Activated naive CD8-positive, alpha-beta T cell treated with anti-CD3 and anti-CD28 coated beads for 36 hours (primary cell): ENCODE measurements around the gene PAPSS1. TPM values are rescaled to one million over a fixed set of nuclear protein-coding genes. Genes with fewer than 3 reads are reported as not detected.

Source experiments
- DNase-seq: peaks from one replicate; pipeline ENCODE4 v3.0.0; 2021
- H3K27ac Mint-ChIP-seq: one replicate; pipeline ENCODE4 v1.8.0; 2022; ENCODE audit warnings: mild to moderate bottlenecking, moderate library complexity, mixed read lengths
- H3K27me3 Mint-ChIP-seq: one replicate; pipeline ENCODE4 v1.8.0; 2022; ENCODE audit warnings: mild to moderate bottlenecking, mixed read lengths
- H3K36me3 Mint-ChIP-seq: one replicate; pipeline ENCODE4 v1.8.0; 2021; ENCODE audit warnings: mild to moderate bottlenecking, mixed read lengths
- H3K4me1 Mint-ChIP-seq: one replicate; pipeline ENCODE4 v1.8.0; 2021; ENCODE audit warnings: mixed read lengths
- H3K4me3 Mint-ChIP-seq: one replicate; pipeline ENCODE4 v1.8.0; 2022; ENCODE audit warnings: mild to moderate bottlenecking, moderate library complexity, mixed read lengths
- H3K9me3 Mint-ChIP-seq: one replicate; pipeline ENCODE4 v1.8.0; 2022; ENCODE audit warnings: mixed read lengths
- total RNA-seq, 2 experiments: library from RNA; stranded (reverse); gene quantifications; one replicate each; pipeline ENCODE4 v1.2.3, GENCODE V29; 2021

PAPSS1 gene
- total RNA-seq: 10 to 100 TPM; 26.3 to 26.6 TPM

DNA sequence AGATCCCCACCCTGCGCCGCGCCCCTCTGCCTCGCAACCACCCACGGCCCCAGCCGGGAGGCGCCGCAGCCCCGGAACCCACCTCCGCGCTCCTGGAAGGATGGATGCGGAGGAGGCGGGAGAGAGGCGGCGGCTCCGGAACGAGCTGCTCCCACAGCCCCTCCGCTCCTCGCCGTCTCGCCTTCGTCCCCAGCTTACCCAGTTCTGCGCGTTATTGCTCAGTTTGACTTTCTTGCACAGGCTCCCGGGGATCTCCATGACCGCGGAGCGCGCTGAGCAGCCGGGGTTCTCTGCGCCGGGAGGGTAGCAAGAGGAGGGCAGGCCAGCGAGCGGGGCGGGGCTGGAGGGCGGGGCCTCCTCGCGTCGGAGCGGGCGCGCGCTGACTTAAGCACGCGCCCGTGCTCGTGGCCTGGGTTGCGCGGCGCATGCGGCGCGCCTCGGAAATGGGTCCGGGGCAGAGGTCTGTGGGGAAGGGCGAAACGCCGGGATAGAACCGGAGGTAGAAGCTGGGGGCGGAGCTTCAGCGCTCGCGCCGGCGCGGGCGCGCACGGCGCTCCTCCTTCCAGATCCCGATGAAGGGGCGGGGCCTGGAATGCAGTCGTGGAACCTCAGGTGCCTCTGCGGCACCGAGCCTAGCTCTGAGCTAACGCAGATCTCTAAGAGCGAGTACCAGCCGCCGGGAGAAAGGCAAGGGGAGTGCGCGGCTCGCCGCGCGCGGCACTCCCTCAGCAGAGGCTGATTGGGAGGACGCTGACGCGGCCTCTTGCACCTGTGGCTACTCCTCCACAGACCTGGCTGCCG is at the start of gene PAPSS1:
TSS of gene PAPSS1 (minus strand) at position 313 of the 801 bp plus-strand sequence. CDS start at position 258, 55 bp downstream.
- DNase-seq: peak; percentile 95
- Mint-ChIP-seq H3K9me3 (no peaks in the 10 kb centered on the region), H3K4me1 (peaks cover 31% of the 10 kb centered on the region), H3K36me3 (peaks cover 3% of the 10 kb centered on the region), H3K27me3 (no peaks in the 10 kb centered on the region), H3K4me3 (peak within 1 kb of the TSS; percentile 92), H3K27ac (peak within 1 kb of the TSS; percentile 91)

DNA sequence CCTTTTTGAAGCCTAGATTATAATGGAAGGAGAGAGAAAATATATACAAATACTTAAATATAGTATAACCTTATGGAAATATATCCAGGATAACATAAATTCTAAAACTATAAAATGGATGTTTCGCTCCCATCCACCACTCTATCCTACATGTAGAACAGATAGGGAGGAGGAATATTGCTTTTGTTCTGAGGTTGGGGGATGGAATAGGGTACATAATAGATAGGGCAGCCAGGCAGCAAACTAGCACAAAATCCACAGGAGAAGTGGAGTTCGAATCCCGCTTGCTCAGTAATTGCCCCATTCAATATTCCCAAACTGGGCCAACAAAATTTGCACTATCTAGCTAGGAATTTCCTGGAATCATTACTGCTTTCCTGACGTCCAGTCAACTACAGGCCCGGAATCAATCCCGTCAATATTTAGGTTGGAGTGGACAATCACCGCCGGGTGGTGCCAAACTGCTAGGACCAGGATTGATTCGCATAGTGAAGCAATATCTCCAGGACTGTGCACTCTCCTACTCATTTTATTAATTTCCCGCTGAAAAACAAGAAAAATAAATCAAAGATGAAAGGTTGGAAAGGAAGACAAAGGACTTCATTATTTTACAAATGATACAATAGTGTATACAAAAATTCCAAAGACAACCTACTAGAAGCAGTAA is 40.4 kb upstream of the PAPSS1 start:
- no peaks in the 10 kb centered on the region for H3K9me3 Mint-ChIP-seq
- no peak overlapping the region for H3K27ac Mint-ChIP-seq
- H3K36me3 Mint-ChIP-seq: no peaks in the 10 kb centered on the region
- DNase-seq: no peak
- peaks cover 4% of the 10 kb centered on the region for H3K4me1 Mint-ChIP-seq
- peaks cover 20% of the 10 kb centered on the region for H3K27me3 Mint-ChIP-seq
- no peak overlapping the region for H3K4me3 Mint-ChIP-seq

DNA sequence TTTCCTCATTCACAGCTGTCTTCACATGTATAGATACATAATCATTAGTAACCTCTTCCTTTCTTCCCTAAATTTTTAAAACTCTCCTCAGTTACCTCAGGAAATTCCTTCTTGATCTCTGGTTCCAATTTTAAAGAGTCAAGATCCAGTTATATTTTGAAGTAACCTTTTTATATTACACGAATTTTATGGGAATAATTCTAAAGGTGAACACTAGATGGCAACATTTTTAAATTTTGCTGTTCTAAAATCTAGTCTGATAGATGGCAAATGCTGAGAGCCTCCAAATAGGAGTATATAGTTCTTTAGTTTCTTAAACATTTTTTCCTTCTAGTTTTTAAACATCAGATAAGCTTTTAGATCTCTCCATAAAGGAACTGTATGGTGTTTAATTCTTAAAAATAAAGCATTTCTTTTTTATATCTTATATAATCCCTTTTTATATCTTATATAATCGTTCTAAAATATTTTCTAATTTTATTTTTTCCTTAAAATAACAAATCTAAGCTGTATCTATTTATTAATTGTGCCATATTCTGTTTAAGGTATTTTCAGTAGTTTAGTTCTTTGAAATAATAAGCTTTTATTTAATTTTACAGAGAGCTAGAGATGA is 37.9 kb upstream of the PAPSS1 start:
- H3K9me3 Mint-ChIP-seq: no peaks in the 10 kb centered on the region
- peaks cover 16% of the 10 kb centered on the region for H3K27me3 Mint-ChIP-seq
- no peak overlapping the region for H3K4me3 Mint-ChIP-seq
- no peak overlapping the region for H3K27ac Mint-ChIP-seq
- no peak for DNase-seq
- H3K36me3 Mint-ChIP-seq: no peaks in the 10 kb centered on the region
- peaks cover 4% of the 10 kb centered on the region for H3K4me1 Mint-ChIP-seq

GRCh38 chr4:107757283-107757682 is 37.2 kb upstream of the PAPSS1 start:
- H3K36me3 Mint-ChIP-seq: no peaks in the 10 kb centered on the region
- H3K4me3 Mint-ChIP-seq: no peak overlapping the region
- no peaks in the 10 kb centered on the region for H3K9me3 Mint-ChIP-seq
- no peak for DNase-seq
- peaks cover 4% of the 10 kb centered on the region for H3K4me1 Mint-ChIP-seq
- H3K27ac Mint-ChIP-seq: no peak overlapping the region
- peaks cover 16% of the 10 kb centered on the region for H3K27me3 Mint-ChIP-seq

DNA sequence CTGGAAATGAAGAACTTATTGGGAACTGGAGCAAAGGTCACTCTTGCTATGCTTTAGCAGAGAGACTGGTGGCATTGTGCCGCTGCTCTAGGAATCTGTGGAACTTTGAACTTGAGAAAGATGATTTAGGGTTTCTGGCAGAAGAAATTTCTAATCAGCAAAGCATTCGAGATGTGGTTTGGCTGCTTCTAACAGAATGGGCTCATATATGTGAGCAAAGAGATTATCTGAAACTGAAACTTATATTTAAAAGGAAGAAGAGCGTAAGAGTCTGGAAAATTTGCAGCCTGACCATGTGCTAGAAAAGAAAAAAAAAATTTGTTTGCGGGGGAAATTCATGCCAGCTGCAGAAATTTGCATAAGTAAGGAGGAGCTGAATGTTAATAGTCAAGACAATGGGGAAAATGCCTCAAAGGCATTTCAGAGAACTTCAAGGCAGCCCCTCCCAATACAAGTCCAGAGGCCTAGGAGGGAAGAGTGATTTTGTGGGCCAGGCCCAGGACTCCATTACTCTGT is 35.9 kb upstream of the PAPSS1 start:
- Mint-ChIP-seq H3K4me3 (no peak overlapping the region), H3K4me1 (peaks cover 4% of the 10 kb centered on the region), H3K27me3 (peaks cover 12% of the 10 kb centered on the region), H3K9me3 (no peaks in the 10 kb centered on the region), H3K27ac (no peak overlapping the region), H3K36me3 (no peaks in the 10 kb centered on the region)
- no peak for DNase-seq

GRCh38 chr4:107751670-107752069 is 31.6 kb upstream of the PAPSS1 start:
- Mint-ChIP-seq H3K9me3 (no peaks in the 10 kb centered on the region), H3K27me3 (peaks cover 37% of the 10 kb centered on the region), H3K27ac (no peak overlapping the region), H3K4me1 (peaks cover 4% of the 10 kb centered on the region), H3K36me3 (no peaks in the 10 kb centered on the region), H3K4me3 (no peak overlapping the region)
- no peak for DNase-seq

DNA sequence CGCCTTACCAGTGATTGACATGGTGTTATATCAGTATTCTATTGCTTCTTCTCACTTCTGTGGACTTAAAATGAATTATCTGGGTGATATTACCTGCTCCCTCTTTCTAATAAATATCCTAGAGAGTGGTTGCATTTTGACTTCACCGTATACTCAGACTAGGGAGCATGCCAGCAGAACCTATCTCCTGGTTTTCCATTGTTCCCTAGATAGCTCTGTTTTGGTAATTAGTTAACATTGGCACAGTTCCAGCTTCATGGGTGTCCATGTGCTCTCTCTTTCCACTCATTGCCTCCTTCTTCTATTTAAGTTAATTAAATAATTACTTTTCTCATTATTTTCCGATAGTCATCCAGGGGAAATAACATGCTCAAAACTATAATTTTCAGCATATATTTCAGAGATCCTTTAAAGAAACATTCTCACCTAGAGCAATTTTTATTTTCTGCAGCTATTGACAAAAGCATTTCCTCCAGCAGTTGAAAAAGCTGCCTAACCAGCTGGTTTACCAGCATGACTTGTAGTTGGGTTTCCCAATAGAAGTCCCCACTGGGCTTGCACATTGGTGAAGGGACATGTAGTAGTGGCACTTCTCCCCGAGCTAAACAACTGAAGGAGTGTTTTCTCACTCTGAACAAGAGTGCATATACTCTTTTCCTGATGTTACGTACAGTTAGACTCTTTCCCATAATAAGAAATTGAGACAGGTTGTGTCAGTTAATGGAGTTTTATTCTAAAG is 27.9 kb upstream of the PAPSS1 start:
- peaks cover 6% of the 10 kb centered on the region for H3K4me1 Mint-ChIP-seq
- peaks cover 2% of the 10 kb centered on the region for H3K9me3 Mint-ChIP-seq
- no peak overlapping the region for H3K27ac Mint-ChIP-seq
- no peak overlapping the region for H3K4me3 Mint-ChIP-seq
- H3K36me3 Mint-ChIP-seq: no peaks in the 10 kb centered on the region
- peaks cover 33% of the 10 kb centered on the region for H3K27me3 Mint-ChIP-seq
- DNase-seq: no peak

- H3K4me3 Mint-ChIP-seq: no peak overlapping the region
- peaks cover 33% of the 10 kb centered on the region for H3K27me3 Mint-ChIP-seq
- H3K36me3 Mint-ChIP-seq: no peaks in the 10 kb centered on the region
Observed at GRCh38 chr4:107746161-107746560, 26.1 kb upstream of the PAPSS1 start.

GRCh38 chr4:107744532-107744931 is 24.5 kb upstream of the PAPSS1 start:
- H3K4me3 Mint-ChIP-seq: no peak overlapping the region
- peaks cover 6% of the 10 kb centered on the region for H3K4me1 Mint-ChIP-seq

More at GRCh38 chr4:107746161-107746560, 26.1 kb upstream of the PAPSS1 start:
- Mint-ChIP-seq H3K27ac (no peak overlapping the region), H3K9me3 (peaks cover 2% of the 10 kb centered on the region), H3K4me1 (peaks cover 6% of the 10 kb centered on the region)
- DNase-seq: no peak

DNA sequence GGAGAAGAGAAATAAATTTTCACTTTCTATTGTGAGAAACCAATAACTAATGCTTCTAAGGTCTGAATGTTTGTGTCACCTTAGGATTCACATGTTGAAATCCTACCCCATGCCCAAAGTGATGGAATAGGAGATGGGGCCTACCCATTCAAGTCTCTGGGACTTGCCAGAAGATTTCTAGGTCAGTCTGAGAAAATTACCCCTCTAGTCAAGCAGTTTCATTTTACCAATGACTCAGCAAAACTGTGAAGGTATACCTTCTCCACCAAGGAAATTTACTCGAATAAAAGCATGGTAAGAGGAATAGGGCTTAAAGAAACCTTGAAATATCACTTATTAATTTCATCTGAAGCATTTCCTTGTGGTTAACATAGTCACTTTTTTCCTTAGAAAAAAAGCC is 23.5 kb upstream of the PAPSS1 start:
- peaks cover 15% of the 10 kb centered on the region for H3K27me3 Mint-ChIP-seq
- no peak for DNase-seq
- no peak overlapping the region for H3K27ac Mint-ChIP-seq
- H3K9me3 Mint-ChIP-seq: peaks cover 2% of the 10 kb centered on the region
- peaks cover 6% of the 10 kb centered on the region for H3K4me1 Mint-ChIP-seq
- no peaks in the 10 kb centered on the region for H3K36me3 Mint-ChIP-seq
- H3K4me3 Mint-ChIP-seq: no peak overlapping the region

More at GRCh38 chr4:107744532-107744931, 24.5 kb upstream of the PAPSS1 start:
- DNase-seq: no peak
- H3K27ac Mint-ChIP-seq: no peak overlapping the region
- no peaks in the 10 kb centered on the region for H3K36me3 Mint-ChIP-seq
- H3K27me3 Mint-ChIP-seq: peaks cover 24% of the 10 kb centered on the region
- peaks cover 2% of the 10 kb centered on the region for H3K9me3 Mint-ChIP-seq

GRCh38 chr4:107742791-107743190 is 22.8 kb upstream of the PAPSS1 start:
- H3K36me3 Mint-ChIP-seq: no peaks in the 10 kb centered on the region
- H3K4me1 Mint-ChIP-seq: peaks cover 6% of the 10 kb centered on the region
- H3K4me3 Mint-ChIP-seq: no peak overlapping the region

DNA sequence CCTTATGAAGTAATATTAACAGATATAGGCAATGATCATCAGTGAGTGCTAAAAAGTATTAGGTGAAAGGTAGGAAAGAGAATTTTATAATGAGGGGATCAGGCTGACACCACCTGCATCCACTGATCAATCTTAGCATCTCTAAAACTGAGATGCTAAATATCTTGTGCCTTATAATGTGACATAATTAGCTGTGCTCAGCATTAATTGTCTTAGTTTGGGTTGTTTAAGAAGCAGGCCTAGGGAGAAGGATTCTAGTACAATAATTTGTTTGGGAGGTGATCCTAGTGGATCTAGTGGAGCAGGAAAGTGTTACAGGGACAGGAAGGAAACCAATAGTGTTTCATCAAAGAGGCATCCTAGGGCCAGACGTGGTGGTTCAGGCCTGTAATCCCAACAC is 22.2 kb upstream of the PAPSS1 start:
- DNase-seq: no peak
- H3K9me3 Mint-ChIP-seq: peaks cover 2% of the 10 kb centered on the region
- H3K4me3 Mint-ChIP-seq: no peak overlapping the region
- peaks cover 4% of the 10 kb centered on the region for H3K27me3 Mint-ChIP-seq
- H3K36me3 Mint-ChIP-seq: no peaks in the 10 kb centered on the region
- no peak overlapping the region for H3K27ac Mint-ChIP-seq
- peaks cover 6% of the 10 kb centered on the region for H3K4me1 Mint-ChIP-seq

More at GRCh38 chr4:107742791-107743190, 22.8 kb upstream of the PAPSS1 start:
- H3K27ac Mint-ChIP-seq: no peak overlapping the region
- H3K9me3 Mint-ChIP-seq: peaks cover 2% of the 10 kb centered on the region
- peaks cover 10% of the 10 kb centered on the region for H3K27me3 Mint-ChIP-seq
- DNase-seq: no peak

DNA sequence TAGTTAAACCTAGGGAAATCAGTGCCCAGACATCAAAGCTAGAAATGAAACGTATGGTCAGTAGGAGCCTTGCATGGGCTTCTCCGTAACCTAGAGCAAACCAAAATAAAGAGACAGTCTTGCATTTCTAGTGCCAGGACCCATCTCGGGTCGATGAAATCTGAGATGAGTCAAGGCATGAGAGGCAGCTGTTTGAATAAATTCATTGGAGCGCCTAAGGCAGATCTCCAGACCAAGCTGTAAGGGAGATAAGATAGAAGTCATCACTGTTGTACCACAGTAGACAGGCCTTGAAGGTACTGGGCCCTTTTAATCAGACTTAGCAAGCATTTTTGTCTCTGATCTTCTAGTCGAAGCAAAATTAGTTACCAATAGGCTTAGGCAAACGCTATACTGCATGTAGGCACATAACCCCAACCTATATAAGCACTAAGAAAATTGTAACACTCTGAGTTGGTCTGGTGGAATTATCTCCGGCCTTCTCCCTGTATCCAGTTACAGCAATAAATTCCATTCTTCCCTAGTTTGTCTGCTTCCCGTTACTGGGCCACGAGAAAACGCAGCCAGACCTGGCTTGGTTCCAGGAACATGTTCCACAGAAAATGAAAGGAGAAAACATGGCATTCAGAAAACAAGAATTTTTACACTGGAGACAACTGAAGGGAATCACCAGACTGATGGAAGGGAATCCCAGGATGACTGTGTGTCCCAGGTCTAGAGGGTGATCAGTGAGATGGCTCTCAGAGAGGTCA is 21.1 kb upstream of the PAPSS1 start:
- H3K27me3 Mint-ChIP-seq: no peaks in the 10 kb centered on the region
- H3K4me1 Mint-ChIP-seq: peaks cover 6% of the 10 kb centered on the region
- H3K27ac Mint-ChIP-seq: no peak overlapping the region
- H3K9me3 Mint-ChIP-seq: peaks cover 2% of the 10 kb centered on the region
- no peak for DNase-seq
- H3K36me3 Mint-ChIP-seq: no peaks in the 10 kb centered on the region
- no peak overlapping the region for H3K4me3 Mint-ChIP-seq

DNA sequence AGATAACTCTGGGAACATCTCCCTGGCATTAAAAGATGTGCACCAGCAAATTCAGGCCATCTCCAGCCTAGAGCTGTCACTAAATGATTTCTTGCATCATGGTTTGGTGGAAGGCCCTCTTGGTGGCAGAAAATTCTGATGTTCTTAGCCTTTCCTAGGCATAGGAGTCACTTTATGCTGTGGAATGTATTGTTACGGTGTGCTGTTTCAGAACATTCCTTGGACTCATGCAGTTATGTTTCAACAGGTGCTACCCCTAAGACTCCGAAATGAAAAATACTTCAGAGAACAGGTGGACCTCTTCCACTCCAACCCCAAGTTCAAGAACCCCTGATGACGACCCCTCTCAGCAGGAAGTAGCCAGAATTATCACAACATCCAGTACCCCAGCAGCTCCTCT is 20.3 kb upstream of the PAPSS1 start:
- Mint-ChIP-seq H3K9me3 (peaks cover 2% of the 10 kb centered on the region), H3K36me3 (no peaks in the 10 kb centered on the region), H3K4me1 (peaks cover 6% of the 10 kb centered on the region), H3K27ac (no peak overlapping the region), H3K4me3 (no peak overlapping the region), H3K27me3 (no peaks in the 10 kb centered on the region)
- DNase-seq: no peak
